C4-2B (cell line): ENCODE data around the gene PLXNA4.

Source experiments
- H3K27ac ChIP-seq: fragments of 450-650 bp; 2 replicates; pipeline ENCODE4 v1.5.1; 2017
- CTCF ChIP-seq: fragments of 450-650 bp; conservative IDR thresholded peaks from 2 replicates; pipeline ENCODE4 v1.5.1; 2017; ENCODE audit warnings: mild to moderate bottlenecking
- ZFX ChIP-seq: fragments of 450-650 bp; IDR thresholded peaks from 2 replicates; pipeline ENCODE4 v1.6.1; 2017

Gene PLXNA4, protein sequence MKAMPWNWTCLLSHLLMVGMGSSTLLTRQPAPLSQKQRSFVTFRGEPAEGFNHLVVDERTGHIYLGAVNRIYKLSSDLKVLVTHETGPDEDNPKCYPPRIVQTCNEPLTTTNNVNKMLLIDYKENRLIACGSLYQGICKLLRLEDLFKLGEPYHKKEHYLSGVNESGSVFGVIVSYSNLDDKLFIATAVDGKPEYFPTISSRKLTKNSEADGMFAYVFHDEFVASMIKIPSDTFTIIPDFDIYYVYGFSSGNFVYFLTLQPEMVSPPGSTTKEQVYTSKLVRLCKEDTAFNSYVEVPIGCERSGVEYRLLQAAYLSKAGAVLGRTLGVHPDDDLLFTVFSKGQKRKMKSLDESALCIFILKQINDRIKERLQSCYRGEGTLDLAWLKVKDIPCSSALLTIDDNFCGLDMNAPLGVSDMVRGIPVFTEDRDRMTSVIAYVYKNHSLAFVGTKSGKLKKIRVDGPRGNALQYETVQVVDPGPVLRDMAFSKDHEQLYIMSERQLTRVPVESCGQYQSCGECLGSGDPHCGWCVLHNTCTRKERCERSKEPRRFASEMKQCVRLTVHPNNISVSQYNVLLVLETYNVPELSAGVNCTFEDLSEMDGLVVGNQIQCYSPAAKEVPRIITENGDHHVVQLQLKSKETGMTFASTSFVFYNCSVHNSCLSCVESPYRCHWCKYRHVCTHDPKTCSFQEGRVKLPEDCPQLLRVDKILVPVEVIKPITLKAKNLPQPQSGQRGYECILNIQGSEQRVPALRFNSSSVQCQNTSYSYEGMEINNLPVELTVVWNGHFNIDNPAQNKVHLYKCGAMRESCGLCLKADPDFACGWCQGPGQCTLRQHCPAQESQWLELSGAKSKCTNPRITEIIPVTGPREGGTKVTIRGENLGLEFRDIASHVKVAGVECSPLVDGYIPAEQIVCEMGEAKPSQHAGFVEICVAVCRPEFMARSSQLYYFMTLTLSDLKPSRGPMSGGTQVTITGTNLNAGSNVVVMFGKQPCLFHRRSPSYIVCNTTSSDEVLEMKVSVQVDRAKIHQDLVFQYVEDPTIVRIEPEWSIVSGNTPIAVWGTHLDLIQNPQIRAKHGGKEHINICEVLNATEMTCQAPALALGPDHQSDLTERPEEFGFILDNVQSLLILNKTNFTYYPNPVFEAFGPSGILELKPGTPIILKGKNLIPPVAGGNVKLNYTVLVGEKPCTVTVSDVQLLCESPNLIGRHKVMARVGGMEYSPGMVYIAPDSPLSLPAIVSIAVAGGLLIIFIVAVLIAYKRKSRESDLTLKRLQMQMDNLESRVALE (N-terminal part only)

GRCh38 chr7:132575982-132576720, at the start of gene PLXNA4:
Gene PLXNA4 (minus strand): TSS chr7:132576470. CDS start chr7:132508693, 67,777 bp downstream.
- no peak for TF ChIP-seq CTCF
- no peak for TF ChIP-seq ZFX
- H3K27ac ChIP-seq = no peak within 1 kb of the TSS

GRCh38 chr7:132625651-132626050, 49.4 kb upstream of the PLXNA4 start:
- TF ChIP-seq CTCF = no peak
- no peak for TF ChIP-seq ZFX

DNA sequence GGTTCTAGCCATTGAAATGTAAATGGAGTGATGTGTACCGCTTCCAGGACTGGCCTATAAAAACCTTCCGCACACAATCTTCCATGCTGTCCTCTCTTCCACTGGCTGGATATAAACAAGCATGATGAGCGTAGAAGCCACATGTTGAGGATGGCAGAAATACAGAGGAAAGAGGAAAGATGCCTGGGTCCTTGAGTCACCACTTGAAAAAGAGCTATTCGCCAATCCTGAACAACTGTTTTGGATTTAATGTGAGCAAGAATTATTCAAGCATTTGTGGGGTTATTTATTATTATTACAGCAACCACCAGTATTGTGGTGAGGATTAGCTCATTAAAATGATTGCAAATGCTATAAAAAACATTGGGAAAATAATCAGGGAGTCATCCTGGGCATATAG, 45.8 kb upstream of the PLXNA4 start:
- TF ChIP-seq CTCF = no peak
- TF ChIP-seq ZFX = no peak
- no peak overlapping the region for H3K27ac ChIP-seq

More at GRCh38 chr7:132625651-132626050, 49.4 kb upstream of the PLXNA4 start:
- H3K27ac ChIP-seq = no peak overlapping the region

DNA sequence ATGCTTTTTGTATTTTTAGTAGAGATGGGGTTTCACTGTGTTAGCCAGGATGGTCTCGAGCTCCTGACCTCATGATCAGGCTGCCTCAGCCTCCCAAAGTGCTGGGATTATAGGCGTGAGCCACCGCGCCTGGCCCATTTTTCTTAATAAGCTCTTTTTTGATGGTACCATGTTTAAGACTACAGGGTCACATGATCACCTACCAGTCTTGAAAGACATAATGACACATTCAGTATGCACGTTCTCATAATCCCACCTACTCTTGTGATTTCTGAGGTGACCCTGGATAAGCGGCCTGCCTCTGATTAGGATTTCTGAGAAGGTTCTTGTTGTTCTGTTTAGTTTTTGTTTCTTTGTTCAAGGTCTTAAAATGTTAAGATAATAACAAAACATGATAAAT, 43.7 kb upstream of the PLXNA4 start:
- H3K27ac ChIP-seq = no peak overlapping the region
- TF ChIP-seq ZFX (no peak), CTCF (no peak)

- TF ChIP-seq ZFX (no peak), CTCF (no peak)
- H3K27ac ChIP-seq = no peak overlapping the region
These were observed 42.7 kb upstream of the PLXNA4 start for GRCh38 chr7:132618956-132619305.

DNA sequence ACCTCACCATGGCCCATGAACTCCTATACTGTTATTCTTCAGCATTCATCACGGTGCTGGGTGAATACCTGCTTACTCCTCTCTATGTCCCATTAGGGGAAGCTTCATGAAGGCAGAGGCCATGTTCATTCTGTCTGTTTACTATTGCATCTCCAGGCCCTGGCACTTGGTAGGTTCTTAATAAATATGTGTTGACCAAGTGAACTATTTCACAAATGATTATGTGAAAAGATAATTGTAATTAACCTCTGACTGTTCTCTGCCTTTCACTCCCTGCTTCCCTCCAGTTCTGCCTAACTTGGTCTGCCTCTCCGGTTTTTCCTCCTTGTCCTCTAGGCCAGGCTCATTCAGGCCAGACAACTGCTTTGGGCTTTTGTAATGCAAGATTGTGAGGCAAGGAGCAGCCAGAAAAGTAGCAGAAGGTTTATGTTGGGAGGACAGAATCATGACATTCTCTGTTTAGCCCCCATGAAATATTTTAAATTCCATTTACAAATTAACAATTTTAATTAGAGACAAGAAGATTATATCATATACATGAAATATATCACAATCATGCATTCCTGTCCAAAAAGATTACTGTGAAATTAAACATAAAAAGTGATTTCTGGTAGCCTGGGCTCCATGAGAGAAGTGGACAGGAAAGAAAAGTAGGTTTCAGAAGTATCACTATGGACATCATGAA, 42.1 kb upstream of the PLXNA4 start:
- TF ChIP-seq ZFX (no peak), CTCF (no peak)
- H3K27ac ChIP-seq = no peak overlapping the region
